A673 (cell line): ENCODE data around the gene KAZN. TPM values are rescaled to one million over a fixed set of nuclear protein-coding genes. Genes with fewer than 3 reads are reported as not detected.

Experiments used
- BruUV-seq: library from RNA; stranded (reverse); fragments of 400-500 nt; replicated peaks from 2 replicates; lab custom pipeline; 2021; lab: Mats Ljungman, UMichigan
- CTCF ChIA-PET: fragments of 300-600 bp; sonication (Branson Sonifier 250); formaldehyde crosslinking; loops from one replicate; lab custom pipeline; 2022; ENCODE audit warnings: antibody characterized with exemption; lab: Charles Lee
- POLR2A ChIA-PET: fragments of 300-600 bp; sonication (Branson Sonifier 250); formaldehyde crosslinking; loops from one replicate; lab custom pipeline; 2022; ENCODE audit warnings: antibody characterized with exemption; ENCODE audit not compliant: low non-redundant PET; lab: Charles Lee
- DNase-seq: peaks from one replicate; pipeline ENCODE4 v3.0.0-alpha.2; 2015; ENCODE audit warnings: low spot score
- H3K27ac ChIP-seq: fragments of 200-600 bp; sonication (generic); 2 replicates; pipeline ENCODE4 v1.5.1; 2016; ENCODE audit warnings: mixed run types, low read depth, mild to moderate bottlenecking, mixed read lengths, antibody characterized with exemption, low read length; ENCODE audit not compliant: poor library complexity, severe bottlenecking
- H3K27me3 ChIP-seq: fragments of 200-600 bp; sonication (generic); replicated peaks from 2 replicates; pipeline ENCODE4 v1.6.1; 2017; ENCODE audit warnings: mixed run types, low read depth, mild to moderate bottlenecking, mixed read lengths, antibody characterized with exemption, low read length; ENCODE audit not compliant: insufficient read depth, poor library complexity
- H3K36me3 ChIP-seq: fragments of 200-600 bp; sonication (generic); 2 replicates; pipeline ENCODE4 v1.6.1; 2016; ENCODE audit warnings: mixed run types, mild to moderate bottlenecking, mixed read lengths, antibody characterized with exemption, low read length; ENCODE audit not compliant: insufficient read depth, poor library complexity, severe bottlenecking
- H3K4me1 ChIP-seq: fragments of 200-600 bp; sonication (generic); 2 replicates; pipeline ENCODE4 v1.6.1; 2017; ENCODE audit warnings: mixed run types, mild to moderate bottlenecking, mixed read lengths, antibody characterized with exemption, low read length; ENCODE audit not compliant: insufficient read depth, poor library complexity, severe bottlenecking
- H3K4me3 ChIP-seq: fragments of 200-600 bp; sonication (generic); 2 replicates; pipeline ENCODE4 v1.5.1; 2016; ENCODE audit warnings: low read depth, mixed run types, mild to moderate bottlenecking, mixed read lengths, low read length; ENCODE audit not compliant: poor library complexity, severe bottlenecking
- H3K9me3 ChIP-seq: fragments of 200-600 bp; sonication (generic); 2 replicates; pipeline ENCODE4 v1.6.1; 2016; ENCODE audit warnings: mixed run types, low read depth, mild to moderate bottlenecking, mixed read lengths, antibody characterized with exemption, low read length; ENCODE audit not compliant: poor library complexity, severe bottlenecking
- EZH2 ChIP-seq: fragments of 200-600 bp; sonication (generic); IDR thresholded peaks from 2 replicates; pipeline ENCODE4 v1.6.1; 2017; ENCODE audit warnings: borderline replicate concordance, low read depth, mild to moderate bottlenecking, mixed read lengths, antibody characterized with exemption, low read length; ENCODE audit not compliant: poor library complexity, severe bottlenecking
- intact Hi-C: fragments of 100-400 bp; cut with micrococcal nuclease; formaldehyde crosslinking; loops from one replicate; pipeline ENCODE4 v1.10.0; 2022; ENCODE audit not compliant: unreplicated experiment
- total RNA-seq: library from RNA; stranded (reverse); gene quantifications from 2 replicates; pipeline ENCODE4 v1.2.3, GENCODE V29; 2021
- TF ChIP-seq, protein P1 (sequence below): fragments of 300-800, 200-600 bp; sonication (generic); conservative IDR thresholded peaks from 2 replicates; pipeline ENCODE4 v1.5.1; 2017; ENCODE audit warnings: low read depth, mild to moderate bottlenecking, antibody characterized with exemption, low read length, moderate library complexity, mixed read lengths

Gene KAZN
- total RNA-seq, 1 experiment from 2014 or later: 8.0 TPM

DNA sequence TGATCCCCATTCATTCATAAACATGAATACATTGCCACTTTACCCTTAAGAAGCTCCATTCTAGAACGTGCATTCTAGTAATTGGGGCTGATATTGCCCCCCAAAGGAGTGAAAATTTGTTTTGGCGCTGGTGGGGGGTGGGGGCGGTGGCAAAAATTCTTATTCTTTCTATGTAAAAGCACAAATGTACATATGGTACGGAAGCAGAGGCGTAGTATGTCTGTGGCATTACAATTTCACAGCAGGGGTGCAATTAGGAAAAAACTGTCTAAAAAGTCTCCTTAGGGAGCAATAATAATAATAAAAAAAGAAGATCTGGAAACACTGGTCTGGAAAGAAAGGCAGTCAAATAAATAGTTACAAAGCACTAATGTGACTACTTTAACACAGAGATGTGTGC, 514.7 kb downstream of the KAZN start:
- TF ChIP-seq, protein P1, sequence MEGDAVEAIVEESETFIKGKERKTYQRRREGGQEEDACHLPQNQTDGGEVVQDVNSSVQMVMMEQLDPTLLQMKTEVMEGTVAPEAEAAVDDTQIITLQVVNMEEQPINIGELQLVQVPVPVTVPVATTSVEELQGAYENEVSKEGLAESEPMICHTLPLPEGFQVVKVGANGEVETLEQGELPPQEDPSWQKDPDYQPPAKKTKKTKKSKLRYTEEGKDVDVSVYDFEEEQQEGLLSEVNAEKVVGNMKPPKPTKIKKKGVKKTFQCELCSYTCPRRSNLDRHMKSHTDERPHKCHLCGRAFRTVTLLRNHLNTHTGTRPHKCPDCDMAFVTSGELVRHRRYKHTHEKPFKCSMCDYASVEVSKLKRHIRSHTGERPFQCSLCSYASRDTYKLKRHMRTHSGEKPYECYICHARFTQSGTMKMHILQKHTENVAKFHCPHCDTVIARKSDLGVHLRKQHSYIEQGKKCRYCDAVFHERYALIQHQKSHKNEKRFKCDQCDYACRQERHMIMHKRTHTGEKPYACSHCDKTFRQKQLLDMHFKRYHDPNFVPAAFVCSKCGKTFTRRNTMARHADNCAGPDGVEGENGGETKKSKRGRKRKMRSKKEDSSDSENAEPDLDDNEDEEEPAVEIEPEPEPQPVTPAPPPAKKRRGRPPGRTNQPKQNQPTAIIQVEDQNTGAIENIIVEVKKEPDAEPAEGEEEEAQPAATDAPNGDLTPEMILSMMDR: no peak
- TF ChIP-seq EZH2: no peak
- peak overlapping the region; percentile 12 for H3K4me3 ChIP-seq
- H3K36me3 ChIP-seq: no peaks in the 10 kb centered on the region
- peak overlapping the region; percentile 50 for H3K27ac ChIP-seq
- intact Hi-C loops: no loop called here
- BruUV-seq: no TSS peak
- no peaks in the 10 kb centered on the region for H3K9me3 ChIP-seq
- no peaks in the 10 kb centered on the region for H3K27me3 ChIP-seq
- ChIA-PET POLR2A (no interaction called here), CTCF (no interaction called here)
- peak; percentile 87 for DNase-seq
- H3K4me1 ChIP-seq: peaks cover 19% of the 10 kb centered on the region

DNA sequence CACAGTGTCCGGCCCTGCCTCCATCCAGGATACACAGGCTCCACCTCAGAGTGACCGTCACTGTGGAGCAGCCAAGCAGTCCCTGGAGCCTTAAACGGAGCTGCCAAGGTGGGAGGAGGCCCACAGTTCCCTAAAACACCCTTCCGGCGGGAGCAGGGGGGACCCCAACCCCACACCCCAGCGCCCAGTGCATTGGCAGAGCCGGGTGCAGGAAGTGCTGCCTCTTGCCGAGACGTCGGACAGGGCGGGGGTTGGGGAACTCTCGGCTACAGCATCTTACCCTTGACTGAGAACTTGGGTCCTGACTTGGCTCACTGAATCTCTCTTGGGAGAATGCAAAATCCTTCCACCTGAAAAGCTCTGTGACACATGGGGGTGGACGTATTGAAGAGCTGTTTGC, 516.4 kb downstream of the KAZN start:
- POLR2A ChIA-PET: no interaction called here
- no peak for TF ChIP-seq EZH2
- TF ChIP-seq, protein P1: no peak
- CTCF ChIA-PET: no interaction called here
- Histone ChIP-seq H3K9me3 (no peaks in the 10 kb centered on the region), H3K27ac (no peak overlapping the region), H3K36me3 (no peaks in the 10 kb centered on the region), H3K27me3 (no peaks in the 10 kb centered on the region), H3K4me1 (peaks cover 19% of the 10 kb centered on the region), H3K4me3 (no peak overlapping the region)
- no TSS peak for BruUV-seq
- intact Hi-C loops: no loop called here
- no peak for DNase-seq

DNA sequence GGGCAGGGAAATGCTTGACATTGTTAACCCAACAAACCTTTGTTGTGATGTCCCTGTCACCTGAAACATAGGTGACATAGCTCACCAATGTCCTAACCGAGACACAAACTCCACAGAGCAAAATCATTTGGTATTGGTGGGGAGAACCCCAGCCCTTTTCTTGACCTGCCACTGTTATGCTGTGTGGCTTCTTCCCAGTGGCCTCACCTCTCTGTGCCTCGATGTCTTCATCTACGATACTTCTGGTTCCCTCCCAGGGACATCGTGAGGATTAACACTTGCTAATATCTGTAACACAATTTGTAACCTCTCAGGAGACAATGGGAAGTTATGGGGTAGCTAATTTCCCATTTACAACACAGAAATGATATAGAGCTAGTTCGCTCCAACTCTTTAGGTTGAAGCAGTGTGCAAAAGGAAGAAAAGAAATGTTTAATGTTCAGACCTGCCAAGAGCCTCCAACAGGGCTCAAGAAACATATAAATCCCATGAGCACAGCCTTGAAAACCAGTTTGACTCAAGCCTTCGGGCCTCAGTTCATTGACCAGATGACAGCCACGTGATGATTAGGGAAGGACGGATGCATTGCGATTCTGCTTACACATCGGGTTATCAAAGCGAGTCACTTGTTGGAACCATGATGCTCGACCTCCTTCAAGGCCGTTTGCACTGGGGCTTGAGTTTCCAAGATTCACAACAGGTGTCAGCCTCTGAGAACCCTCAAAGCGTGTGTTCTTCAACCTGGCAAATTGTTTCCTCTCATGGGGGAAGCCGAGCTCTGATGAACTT, 517.3 kb downstream of the KAZN start:
- intact Hi-C loops: no loop called here
- H3K9me3 ChIP-seq: no peaks in the 10 kb centered on the region
- no peak overlapping the region for H3K27ac ChIP-seq
- TF ChIP-seq, protein P1: no peak
- TF ChIP-seq EZH2: no peak
- peaks cover 19% of the 10 kb centered on the region for H3K4me1 ChIP-seq
- H3K27me3 ChIP-seq: no peaks in the 10 kb centered on the region
- ChIA-PET POLR2A (no interaction called here), CTCF (no interaction called here)
- BruUV-seq: no TSS peak
- no peak overlapping the region for H3K4me3 ChIP-seq
- no peak for DNase-seq
- H3K36me3 ChIP-seq: no peaks in the 10 kb centered on the region
